Adrenal gland (tissue), 5 donors: Measurements from ENCODE around the gene REEP2.

ENCODE experiments used
- CTCF ChIP-seq, 6 experiments: fragments of 450-650 bp in 4 of 6; fragments of 200-600 bp in 2 of 6; sonication (generic) in 1 of 6; IDR thresholded peaks; 1 replicate in 5 of 6; 2 replicates in 1 of 6; pipeline versions ENCODE4 v1.5.1 to v1.8.0; 2016 to 2021; ENCODE audit warnings: antibody characterized with exemption in 6 of 6, mild to moderate bottlenecking in 2 of 6, moderate library complexity in 1 of 6
- POLR2A ChIP-seq, 2 donors: fragments of 450-650 bp; IDR thresholded peaks; one replicate each; pipeline ENCODE4 v1.6.1; 2017; ENCODE audit warnings: antibody characterized with exemption in 2 of 2, mild to moderate bottlenecking in 2 of 2, moderate library complexity in 1 of 2
- donor health status: DM: no; HTN: no; CAD: no.

- TF ChIP-seq CTCF (IDR thresholded peaks at IDR 0.05) (no peak), POLR2A (IDR thresholded peaks at IDR 0.05) (no peak)
Observed at GRCh38 chr5:138459311-138459933, 20.6 kb downstream of the REEP2 start.
